Suprapubic skin (tissue), 4 donors: Measurements from ENCODE around the gene ITGA6. TPM values are rescaled to one million over a fixed set of nuclear protein-coding genes. Genes with fewer than 3 reads are reported as not detected.

ENCODE experiments used
- DNase-seq, 2 donors: peaks; one replicate each; pipeline ENCODE4 v3.0.0-alpha.2; 2019; ENCODE audit warnings: low spot score in 2 of 2
- H3K27ac ChIP-seq: fragments of 200-600 bp; sonication (generic); one replicate; pipeline ENCODE4 v1.5.1; 2019
- H3K27me3 ChIP-seq: fragments of 200-600 bp; sonication (generic); one replicate; pipeline ENCODE4 v1.5.1; 2019
- H3K36me3 ChIP-seq: fragments of 200-600 bp; sonication (generic); one replicate; pipeline ENCODE4 v1.5.1; 2019
- H3K4me1 ChIP-seq: fragments of 200-600 bp; sonication (generic); one replicate; pipeline ENCODE4 v1.5.1; 2019
- H3K4me3 ChIP-seq: fragments of 200-600 bp; sonication (generic); one replicate; pipeline ENCODE4 v1.5.1; 2019; ENCODE audit warnings: mild to moderate bottlenecking
- H3K9me3 ChIP-seq: fragments of 200-600 bp; sonication (generic); one replicate; pipeline ENCODE4 v1.5.1; 2019
- CTCF ChIP-seq, 2 donors: fragments of 200-600 bp in 1 of 2; fragments of 450-650 bp in 1 of 2; sonication (generic) in 1 of 2; IDR thresholded peaks; one replicate each; pipeline ENCODE4 v1.5.1; 2016 to 2019; ENCODE audit warnings: antibody characterized with exemption in 2 of 2, mild to moderate bottlenecking in 1 of 2, moderate library complexity in 1 of 2
- EP300 ChIP-seq: sonication (generic); formaldehyde crosslinking; IDR thresholded peaks from one replicate; pipeline ENCODE4 v1.6.1; 2017; ENCODE audit warnings: antibody characterized with exemption
- POLR2A ChIP-seq, 2 donors: fragments of 450-650 bp; IDR thresholded peaks; one replicate each; pipeline ENCODE4 v1.6.1; 2017; ENCODE audit warnings: antibody characterized with exemption in 2 of 2, mild to moderate bottlenecking in 2 of 2, moderate library complexity in 2 of 2
- POLR2AphosphoS5 ChIP-seq, 3 donors: sonication (generic); formaldehyde crosslinking; IDR thresholded peaks; one replicate each; pipeline ENCODE4 v1.6.1; 2017; ENCODE audit warnings: antibody characterized with exemption in 3 of 3
- WGBS: methylation state at CpG from one replicate; pipeline ENCODE4 v1.1.5; 2018; 5-methylcytosine and 5-hydroxymethylcytosine counted together
- total RNA-seq, 4 donors: library from RNA; depleted of rRNA; stranded (reverse); fragments of >200 nt; gene quantifications; one replicate each; pipeline ENCODE4 v1.1.0, GENCODE V29; 2016

ITGA6 gene
- total RNA-seq, 4 donors from 2014 or later: 89.6 to 204 (median 161) TPM

DNA sequence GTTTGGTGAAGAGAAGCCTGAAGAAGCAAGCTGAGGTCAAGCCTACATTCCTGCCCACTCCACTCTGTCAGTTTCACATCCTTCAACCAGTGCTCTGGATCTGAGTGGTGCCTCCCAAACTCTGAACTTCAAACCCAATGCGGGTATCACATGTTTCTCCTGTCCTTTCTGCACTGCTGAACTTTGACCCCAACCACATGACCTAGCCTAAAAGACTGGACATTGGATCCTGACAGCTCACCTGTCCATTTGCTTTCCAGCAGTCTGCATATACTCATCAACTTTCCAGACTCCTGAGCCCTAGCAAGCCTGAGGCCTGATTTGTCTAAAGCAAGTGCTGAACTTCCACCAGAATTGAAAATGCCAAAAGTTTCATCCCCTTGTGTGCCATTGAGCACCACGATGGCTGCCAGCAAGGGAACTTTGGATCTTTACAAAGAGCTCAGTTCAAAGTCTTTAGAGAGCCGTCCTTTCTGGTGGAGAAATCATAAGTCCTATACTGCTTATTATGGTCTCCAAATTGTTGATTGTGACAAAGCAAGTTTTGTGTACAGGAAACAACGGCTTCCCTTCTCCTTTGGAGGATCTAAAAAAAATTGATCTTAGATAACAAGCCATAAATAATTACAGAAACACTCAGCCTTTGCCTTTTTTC, 37.6 kb upstream of the ITGA6 start:
- Histone ChIP-seq H3K9me3 (no peaks in the 10 kb centered on the region), H3K27ac (no peak overlapping the region), H3K27me3 (no peaks in the 10 kb centered on the region), H3K4me3 (no peak overlapping the region), H3K36me3 (no peaks in the 10 kb centered on the region), H3K4me1 (peaks cover 8% of the 10 kb centered on the region)
- TF ChIP-seq POLR2A (IDR thresholded peaks at IDR 0.05) (no peak), EP300 (no peak), POLR2AphosphoS5 (IDR thresholded peaks at IDR 0.05) (no peak), CTCF (IDR thresholded peaks at IDR 0.05) (no peak)
- WGBS: 70% methylated on average over 4 of the region's 4 CpGs
- DNase-seq: no peak

- Histone ChIP-seq H3K4me1 (peaks cover 34% of the 10 kb centered on the region), H3K4me3 (no peak overlapping the region), H3K27ac (no peak overlapping the region), H3K9me3 (no peaks in the 10 kb centered on the region), H3K27me3 (no peaks in the 10 kb centered on the region), H3K36me3 (no peaks in the 10 kb centered on the region)
- 6% methylated on average over 1 of the region's 1 CpG for WGBS
- no peak for DNase-seq
- no peak for TF ChIP-seq POLR2A (IDR thresholded peaks at IDR 0.05)
- no peak for TF ChIP-seq CTCF (IDR thresholded peaks at IDR 0.05)
- TF ChIP-seq EP300: no peak
Measured at GRCh38 chr2:172394002-172394401, 33.4 kb upstream of the ITGA6 start.

GRCh38 chr2:172395503-172395902, 31.9 kb upstream of the ITGA6 start:
- Histone ChIP-seq H3K4me1 (peaks cover 34% of the 10 kb centered on the region), H3K4me3 (no peak overlapping the region), H3K9me3 (no peaks in the 10 kb centered on the region), H3K27ac (no peak overlapping the region), H3K36me3 (no peaks in the 10 kb centered on the region), H3K27me3 (no peaks in the 10 kb centered on the region)
- 57% methylated on average over 3 of the region's 3 CpGs for WGBS
- TF ChIP-seq CTCF (IDR thresholded peaks at IDR 0.05) (no peak), EP300 (no peak), POLR2AphosphoS5 (IDR thresholded peaks at IDR 0.05) (no peak), POLR2A (IDR thresholded peaks at IDR 0.05) (no peak)
- no peak for DNase-seq

- Histone ChIP-seq H3K4me1 (peaks cover 34% of the 10 kb centered on the region), H3K9me3 (no peaks in the 10 kb centered on the region), H3K27ac (no peak overlapping the region), H3K27me3 (no peaks in the 10 kb centered on the region), H3K4me3 (no peak overlapping the region), H3K36me3 (no peaks in the 10 kb centered on the region)
- WGBS: 38% methylated on average over 6 of the region's 6 CpGs
- TF ChIP-seq POLR2AphosphoS5 (IDR thresholded peaks at IDR 0.05) (no peak), POLR2A (IDR thresholded peaks at IDR 0.05) (no peak), EP300 (no peak), CTCF (IDR thresholded peaks at IDR 0.05) (no peak)
- no peak for DNase-seq
Measured at GRCh38 chr2:172397148-172397834, 30.1 kb upstream of the ITGA6 start.

- H3K27ac ChIP-seq: no peak overlapping the region
- WGBS: 36% methylated on average over 2 of the region's 2 CpGs
- no peak overlapping the region for H3K4me3 ChIP-seq
- H3K9me3 ChIP-seq: no peaks in the 10 kb centered on the region
- no peak for DNase-seq
- TF ChIP-seq POLR2A (IDR thresholded peaks at IDR 0.05) (no peak), POLR2AphosphoS5 (IDR thresholded peaks at IDR 0.05) (no peak), EP300 (no peak), CTCF (IDR thresholded peaks at IDR 0.05) (no peak)
- H3K36me3 ChIP-seq: no peaks in the 10 kb centered on the region
- H3K27me3 ChIP-seq: no peaks in the 10 kb centered on the region
- peaks cover 38% of the 10 kb centered on the region for H3K4me1 ChIP-seq
Measured at GRCh38 chr2:172398440-172398839, 28.9 kb upstream of the ITGA6 start.
